H9 (cell line): ENCODE data around the gene FCGR3B. TPM values are rescaled to one million over a fixed set of nuclear protein-coding genes. Genes with fewer than 3 reads are reported as not detected.
"Not testable (repeated sequence)": the region's sequence is repeated elsewhere in the genome, so short reads cannot be mapped to it uniquely, and the experiment has no call there.

Source experiments
- DNase-seq: peaks from one replicate; pipeline ENCODE4 v3.0.0-alpha.2; 2017
- H2AFZ ChIP-seq: one replicate; pipeline ENCODE4 v1.6.1; 2013; ENCODE audit warnings: mild to moderate bottlenecking, low read length, control low read depth, moderate library complexity
- H2AK5ac ChIP-seq: 2 replicates; pipeline ENCODE4 v1.6.1; 2013; ENCODE audit warnings: low read length, control low read depth, mixed read lengths; ENCODE audit not compliant: insufficient read length
- H2BK120ac ChIP-seq: one replicate; pipeline ENCODE4 v1.6.1; 2013; ENCODE audit warnings: low read depth, mild to moderate bottlenecking, low read length, control low read depth, inconsistent platforms; ENCODE audit not compliant: poor library complexity, severe bottlenecking
- H2BK12ac ChIP-seq: 2 replicates; pipeline ENCODE4 v1.6.1; 2013; ENCODE audit warnings: low read length, control low read depth, mixed read lengths, low read depth; ENCODE audit not compliant: insufficient read length
- H2BK15ac ChIP-seq: 2 replicates; pipeline ENCODE4 v1.6.1; 2013; ENCODE audit warnings: low read depth, low read length, control low read depth
- H2BK20ac ChIP-seq: one replicate; pipeline ENCODE4 v1.6.1; 2013; ENCODE audit warnings: low read depth, mild to moderate bottlenecking, low read length, control low read depth, inconsistent platforms; ENCODE audit not compliant: poor library complexity, severe bottlenecking
- H2BK5ac ChIP-seq: 2 replicates; pipeline ENCODE4 v1.6.1; 2013; ENCODE audit warnings: low read length, control low read depth, mixed read lengths; ENCODE audit not compliant: insufficient read length
- H3K14ac ChIP-seq: 2 replicates; pipeline ENCODE4 v1.6.1; 2013; ENCODE audit warnings: low read length, control low read depth; ENCODE audit not compliant: insufficient read depth
- H3K18ac ChIP-seq: 2 replicates; pipeline ENCODE4 v1.6.1; 2013; ENCODE audit warnings: low read depth, mild to moderate bottlenecking, mixed read lengths, low read length, control low read depth; ENCODE audit not compliant: insufficient read length
- H3K23ac ChIP-seq: 2 replicates; pipeline ENCODE4 v1.6.1; 2013; ENCODE audit warnings: low read length, control low read depth, mixed read lengths, low read depth; ENCODE audit not compliant: insufficient read length
- H3K23me2 ChIP-seq: 2 replicates; pipeline ENCODE4 v1.6.1; 2013; ENCODE audit warnings: low read depth, mild to moderate bottlenecking, mixed read lengths, low read length, control low read depth; ENCODE audit not compliant: insufficient read length, poor library complexity, severe bottlenecking
- H3K27ac ChIP-seq: 2 replicates; pipeline ENCODE4 v1.5.1; 2013; ENCODE audit warnings: low read length, control low read depth, mixed read lengths, low read depth; ENCODE audit not compliant: insufficient read length
- H3K27me3 ChIP-seq: 2 replicates; pipeline ENCODE4 v1.6.1; 2013; ENCODE audit warnings: low read length, control low read depth, inconsistent platforms; ENCODE audit not compliant: insufficient read depth
- H3K4ac ChIP-seq: 2 replicates; pipeline ENCODE4 v1.6.1; 2013; ENCODE audit warnings: low read depth, mild to moderate bottlenecking, control low read depth, inconsistent platforms, low read length, moderate library complexity
- H3K4me1 ChIP-seq: 2 replicates; pipeline ENCODE4 v1.6.1; 2013; ENCODE audit warnings: low read length, control low read depth, inconsistent platforms; ENCODE audit not compliant: insufficient read depth
- H3K4me2 ChIP-seq: 2 replicates; pipeline ENCODE4 v1.6.1; 2013; ENCODE audit warnings: low read length, control low read depth, mixed read lengths; ENCODE audit not compliant: insufficient read length, insufficient read depth
- H3K56ac ChIP-seq: 2 replicates; pipeline ENCODE4 v1.6.1; 2013; ENCODE audit warnings: low read depth, mild to moderate bottlenecking, mixed read lengths, low read length, control low read depth; ENCODE audit not compliant: insufficient read length
- H3K79me1 ChIP-seq: 2 replicates; pipeline ENCODE4 v1.6.1; 2013; ENCODE audit warnings: low read depth, mild to moderate bottlenecking, moderate library complexity, low read length, control low read depth, inconsistent platforms; ENCODE audit not compliant: insufficient read depth, poor library complexity, severe bottlenecking
- H3K79me2 ChIP-seq: 2 replicates; pipeline ENCODE4 v1.6.1; 2013; ENCODE audit warnings: low read length, control low read depth, inconsistent platforms; ENCODE audit not compliant: insufficient read depth
- H3K9ac ChIP-seq: 2 replicates; pipeline ENCODE4 v1.6.1; 2013; ENCODE audit warnings: low read length, control low read depth, mixed read lengths; ENCODE audit not compliant: insufficient read length; ENCODE audit errors: extremely low read depth
- H3K9me3 ChIP-seq: one replicate; pipeline ENCODE4 v1.6.1; 2013; ENCODE audit warnings: low read depth, low read length, inconsistent platforms; ENCODE audit not compliant: control insufficient read depth
- H3T11ph ChIP-seq: one replicate; pipeline ENCODE4 v1.6.1; 2013; ENCODE audit warnings: mild to moderate bottlenecking, low read length, control low read depth, inconsistent platforms
- H4K20me1 ChIP-seq: one replicate; pipeline ENCODE4 v1.6.1; 2013; ENCODE audit not compliant: control insufficient read depth, insufficient read length, insufficient read depth
- H4K5ac ChIP-seq: 2 replicates; pipeline ENCODE4 v1.6.1; 2013; ENCODE audit warnings: low read depth, mild to moderate bottlenecking, mixed read lengths, low read length, control low read depth; ENCODE audit not compliant: insufficient read length
- H4K8ac ChIP-seq: replicated peaks from 2 replicates; pipeline ENCODE4 v1.6.1; 2013; ENCODE audit warnings: low read length, control low read depth, mixed read lengths, low read depth; ENCODE audit not compliant: insufficient read length
- H4K91ac ChIP-seq: 2 replicates; pipeline ENCODE4 v1.6.1; 2013; ENCODE audit warnings: low read depth, mild to moderate bottlenecking, moderate library complexity, mixed read lengths, low read length, control low read depth; ENCODE audit not compliant: insufficient read length
- H3K27ac Mint-ChIP-seq, 3 experiments: 2 replicates in 2 of 3; 3 replicates in 1 of 3; pipeline ENCODE4 v1.8.0; 2020 to 2021; ENCODE audit warnings: mixed read lengths in 3 of 3, mild to moderate bottlenecking in 1 of 3, moderate library complexity in 1 of 3
- H3K27me3 Mint-ChIP-seq: 2 replicates; pipeline ENCODE4 v1.8.0; 2021; ENCODE audit warnings: low read depth, mild to moderate bottlenecking, moderate library complexity, mixed read lengths
- H3K36me3 Mint-ChIP-seq, 3 experiments: 2 replicates in 2 of 3; 3 replicates in 1 of 3; pipeline ENCODE4 v1.8.0; 2020 to 2021; ENCODE audit warnings: low read depth in 3 of 3, mixed read lengths in 3 of 3; ENCODE audit not compliant: insufficient read depth in 1 of 3
- H3K4me1 Mint-ChIP-seq, 2 experiments: 2 replicates each; pipeline ENCODE4 v1.8.0; 2020; ENCODE audit warnings: mixed read lengths in 2 of 2
- H3K4me3 Mint-ChIP-seq, 2 experiments: 2 replicates in 1 of 2; 3 replicates in 1 of 2; pipeline ENCODE4 v1.8.0; 2020 to 2021; ENCODE audit warnings: mild to moderate bottlenecking in 2 of 2, mixed read lengths in 2 of 2, moderate library complexity in 1 of 2
- H3K9me3 Mint-ChIP-seq, 2 experiments: 2 replicates in 1 of 2; 3 replicates in 1 of 2; pipeline ENCODE4 v1.8.0; 2020; ENCODE audit warnings: mild to moderate bottlenecking in 2 of 2, mixed read lengths in 2 of 2, moderate library complexity in 1 of 2
- WGBS: extraction: QIAGEN DNeasy Blood & Tissue Kit; methylation state at CpG from one replicate; pipeline ENCODE4 v1.1.7; 2013; ENCODE audit warnings: missing lambda C conversion rate, low lambda C conversion rate, mixed read lengths; ENCODE audit not compliant: insufficient read length; ENCODE audit errors: extremely low coverage; 5-methylcytosine and 5-hydroxymethylcytosine counted together
- total RNA-seq: library from RNA; stranded (reverse); gene quantifications from 2 replicates; pipeline ENCODE4 v1.2.1, GENCODE V29; 2021

Gene FCGR3B
- total RNA-seq, 1 experiment from 2014 or later, result not detected

- not testable (repeated sequence) for H3K4me3 Mint-ChIP-seq, H3K9me3 ChIP-seq
- no CpG with 5 or more reads among the region's 4 CpGs for WGBS
These were observed 12.5 kb downstream of the FCGR3B start for GRCh38 chr1:161618517-161618916.

DNA sequence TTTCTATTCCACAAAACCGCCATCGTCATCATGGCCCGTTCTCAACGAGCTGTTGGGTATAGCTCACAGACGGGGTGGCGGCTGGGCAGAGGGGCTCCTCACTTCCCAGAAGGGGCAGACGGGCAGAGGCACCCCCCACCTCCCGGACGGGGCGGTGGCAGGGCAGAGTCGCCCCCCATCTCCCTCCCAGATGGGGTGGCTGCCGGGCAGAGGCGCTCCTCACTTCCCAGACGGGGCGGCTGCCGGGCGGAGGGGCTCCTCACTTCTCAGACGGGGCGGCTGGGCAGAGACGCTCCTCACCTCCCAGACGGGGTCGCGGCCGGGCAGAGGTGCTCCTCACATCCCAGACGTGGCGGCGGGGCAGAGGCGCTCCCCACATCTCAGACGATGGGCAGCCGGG, 14.6 kb downstream of the FCGR3B start:
- not testable (repeated sequence) for H2BK20ac ChIP-seq
- peaks cover 16 to 19% of the 10 kb centered on the region in 2 experiments for H3K9me3 Mint-ChIP-seq

More at GRCh38 chr1:161618517-161618916, 12.5 kb downstream of the FCGR3B start:
- peaks cover 33% of the 10 kb centered on the region for H3K27me3 Mint-ChIP-seq
- H4K91ac ChIP-seq, H3K27ac Mint-ChIP-seq, H2BK15ac ChIP-seq, H3K23ac ChIP-seq, DNase-seq, H2BK20ac ChIP-seq, H2BK5ac ChIP-seq, H4K20me1 ChIP-seq, H2AK5ac ChIP-seq, H2AFZ ChIP-seq, H4K8ac ChIP-seq, H3T11ph ChIP-seq, H3K4ac ChIP-seq, H3K79me2 ChIP-seq, H3K23me2 ChIP-seq, H3K4me1 ChIP-seq, H3K9ac ChIP-seq, H2BK12ac ChIP-seq, H3K27ac ChIP-seq, H3K18ac ChIP-seq, H2BK120ac ChIP-seq, H3K56ac ChIP-seq, H3K27me3 ChIP-seq, H3K4me2 ChIP-seq, H3K14ac ChIP-seq, H3K4me1 Mint-ChIP-seq, H4K5ac ChIP-seq, H3K79me1 ChIP-seq: not testable (repeated sequence)
- peaks cover 7 to 11% (median 8%) of the 10 kb centered on the region in 3 experiments; a peak in 6 of 7 replicates for H3K36me3 Mint-ChIP-seq
- H3K9me3 Mint-ChIP-seq, result peaks cover 16 to 19% of the 10 kb centered on the region in 2 experiments

More for the DNA sequence above, 14.6 kb downstream of the FCGR3B start:
- not testable (repeated sequence) for H4K8ac ChIP-seq, H3K4me1 ChIP-seq, H3K23ac ChIP-seq, H3K27ac Mint-ChIP-seq, H3K4me2 ChIP-seq, H3K27me3 ChIP-seq, H3K4me3 Mint-ChIP-seq, H3K9ac ChIP-seq, H3K27ac ChIP-seq, H4K20me1 ChIP-seq, H3T11ph ChIP-seq, H2BK5ac ChIP-seq, H3K14ac ChIP-seq, H3K79me2 ChIP-seq, H3K4me1 Mint-ChIP-seq, H3K4ac ChIP-seq, H2AFZ ChIP-seq, H2BK15ac ChIP-seq, H2BK12ac ChIP-seq, H3K9me3 ChIP-seq, H3K79me1 ChIP-seq, H4K5ac ChIP-seq, H3K18ac ChIP-seq, H3K23me2 ChIP-seq, H2BK120ac ChIP-seq, H4K91ac ChIP-seq, DNase-seq, H2AK5ac ChIP-seq, H3K56ac ChIP-seq
- no CpG with 5 or more reads among the region's 30 CpGs for WGBS
- Mint-ChIP-seq H3K36me3 (peaks cover 7 to 11% (median 8%) of the 10 kb centered on the region in 3 experiments; a peak in 6 of 7 replicates), H3K27me3 (peaks cover 16% of the 10 kb centered on the region)
